ENCODE results near the gene TAS1R2.

TAS1R2 gene

DNA sequence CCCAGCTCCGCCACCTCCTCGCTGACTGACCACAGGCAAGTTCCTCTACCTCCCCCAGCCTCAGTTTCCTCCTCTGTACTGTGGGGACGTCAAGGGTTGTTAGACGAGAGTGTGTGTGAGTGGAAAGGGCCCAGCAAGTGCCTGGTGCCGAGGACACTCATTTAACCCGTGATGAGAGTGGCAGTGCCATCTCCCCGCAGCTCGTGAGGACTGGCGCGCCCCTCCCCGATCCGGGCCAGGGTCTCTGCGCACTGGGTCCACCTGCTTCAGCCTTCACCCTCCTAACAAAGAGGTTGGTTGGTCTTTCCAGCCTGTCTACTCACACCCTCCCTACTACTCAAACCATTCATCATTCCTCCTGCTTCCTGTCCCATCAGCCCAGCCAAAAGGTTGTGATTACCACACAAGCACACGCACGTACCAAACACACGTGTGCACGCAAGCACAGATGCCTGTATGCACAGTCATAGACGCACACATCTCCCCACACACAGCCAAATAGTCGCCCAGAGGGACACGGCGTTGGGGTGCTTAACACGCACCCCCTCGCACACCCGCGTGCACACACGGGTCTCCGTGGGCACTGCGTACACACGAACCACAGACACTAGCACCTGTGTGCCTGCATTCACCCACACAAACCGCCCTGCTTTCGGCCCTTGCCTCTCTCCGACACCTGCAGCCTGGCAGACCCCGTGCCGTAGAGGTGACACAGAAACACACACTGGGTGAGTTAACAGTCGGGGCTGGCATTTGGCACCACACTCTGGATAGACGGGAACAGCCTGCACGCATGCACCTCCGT is 39.3 kb downstream of the TAS1R2 start:
- DNase-seq (ENCODE audit: low spot score) = no peak

- no peak for DNase-seq (ENCODE audit: low spot score)
Observed at GRCh38 chr1:18819203-18819602, 40.3 kb downstream of the TAS1R2 start.

DNA sequence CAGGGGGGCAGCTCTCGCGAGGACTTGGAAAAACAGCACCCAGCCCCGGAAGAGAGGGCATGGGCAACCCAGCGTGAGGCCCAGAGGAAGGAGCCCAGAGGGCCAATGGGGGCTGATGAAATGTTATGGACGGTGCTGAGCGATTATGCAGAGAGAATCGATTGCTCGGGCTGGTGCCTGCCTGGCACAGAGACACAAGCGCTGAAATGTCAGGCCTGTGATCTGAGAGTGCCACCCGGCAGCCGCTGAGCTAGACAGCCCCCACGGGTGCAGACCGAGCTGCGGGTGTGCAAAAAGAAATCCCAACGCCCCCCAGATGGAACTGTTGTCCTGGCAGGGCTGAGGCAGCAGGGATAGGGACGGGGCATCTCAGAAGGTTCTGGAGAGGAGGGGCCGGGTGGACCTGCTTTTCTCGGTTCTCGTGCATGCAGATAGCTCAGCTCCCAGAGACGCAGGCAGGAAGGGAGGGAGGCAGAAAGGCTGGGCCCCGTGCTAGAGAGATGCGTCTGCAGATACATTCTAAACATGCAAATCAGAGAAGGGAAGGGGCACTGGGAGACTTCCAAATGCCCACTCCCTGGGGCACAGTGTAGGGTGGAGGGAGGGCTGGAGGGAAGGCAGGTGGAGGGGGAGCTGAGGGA is 41.5 kb downstream of the TAS1R2 start:
- DNase-seq (ENCODE audit: low spot score) = no peak

DNA sequence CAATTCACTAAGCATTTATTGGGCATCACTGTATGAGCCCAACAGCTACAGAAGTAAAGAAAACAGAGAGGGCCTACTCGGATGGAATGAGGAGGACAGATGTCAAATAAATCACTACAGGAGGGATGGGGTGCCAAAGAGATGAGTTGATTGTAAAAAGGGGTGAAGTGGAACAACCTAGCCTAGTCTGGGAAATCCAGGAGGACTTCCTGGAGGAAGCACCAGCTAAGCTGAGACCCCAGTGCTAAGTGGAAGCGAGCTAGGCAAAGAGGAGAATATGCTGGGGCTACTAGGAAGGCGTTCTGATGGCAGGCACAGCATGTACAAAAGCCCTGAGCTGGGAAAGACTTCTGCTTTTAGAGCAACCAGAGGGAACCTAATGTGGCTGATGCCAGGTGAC is 42.1 kb downstream of the TAS1R2 start:
- DNase-seq (ENCODE audit: low spot score) = no peak

GRCh38 chr1:18816808-18817207 is 42.7 kb downstream of the TAS1R2 start:
- DNase-seq (ENCODE audit: low spot score) = no peak

- DNase-seq (ENCODE audit: low spot score) = no peak
Observed at GRCh38 chr1:18814874-18815531, 44.5 kb downstream of the TAS1R2 start.

- no peak for DNase-seq (ENCODE audit: low spot score)
Observed at GRCh38 chr1:18814425-18814824, 45.0 kb downstream of the TAS1R2 start.

DNA sequence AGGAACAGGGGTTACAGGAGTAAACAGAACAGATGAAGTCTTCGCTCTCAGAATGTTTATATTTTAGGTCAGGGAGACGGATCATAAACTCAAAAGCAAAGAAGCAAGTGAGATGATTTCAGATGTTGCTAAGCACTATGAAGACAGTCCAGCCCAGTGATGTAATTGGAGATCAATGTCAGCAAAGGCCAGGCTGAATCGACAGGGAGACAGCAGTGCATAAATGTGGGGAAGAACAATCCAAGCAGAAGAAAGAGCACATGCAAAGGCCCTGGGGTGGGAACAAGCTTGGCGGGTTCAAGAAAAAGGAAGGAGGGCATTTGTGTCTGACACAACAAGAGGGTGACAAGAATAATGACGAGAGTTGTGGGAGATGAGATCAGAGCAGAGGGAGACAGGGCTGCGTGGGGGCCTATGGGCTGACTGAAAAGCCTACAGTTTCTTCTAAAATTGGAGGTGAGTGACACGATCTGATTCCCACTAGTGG is 47.0 kb downstream of the TAS1R2 start:
- DNase-seq (ENCODE audit: low spot score) = no peak

DNA sequence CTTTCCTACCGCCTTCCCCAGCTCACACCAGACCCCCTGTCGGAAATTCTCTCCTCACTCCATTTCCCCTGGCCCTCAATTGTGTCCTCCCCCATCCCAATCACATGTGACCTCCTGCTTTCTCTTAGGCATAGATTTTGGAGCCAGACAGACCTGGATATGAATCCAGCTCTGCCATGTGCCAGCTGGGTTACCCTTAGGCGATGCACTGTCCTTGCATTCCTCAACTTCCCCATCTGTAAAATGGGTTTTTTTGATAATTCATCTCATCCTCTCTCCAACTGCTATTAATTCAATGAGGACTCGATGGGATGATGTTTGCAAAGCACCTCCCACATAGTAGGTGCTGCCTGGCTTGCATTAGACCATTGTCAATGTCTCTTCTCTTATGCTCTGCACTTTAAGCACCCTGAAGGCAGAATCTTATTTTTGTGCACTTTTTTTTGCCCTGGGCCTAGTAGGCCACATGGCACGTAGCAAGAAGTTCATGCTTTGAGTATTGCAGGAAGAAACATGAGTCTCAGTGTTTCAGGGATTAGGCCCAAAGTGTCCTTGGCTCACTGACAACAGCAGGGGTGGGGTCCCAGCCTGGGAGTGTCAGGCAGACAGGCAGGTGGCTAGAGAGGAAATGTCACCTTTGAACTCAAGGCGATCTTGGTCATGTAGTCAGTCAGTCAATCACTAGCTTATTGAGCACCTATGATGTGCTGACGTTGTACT is 47.6 kb downstream of the TAS1R2 start:
- no peak for DNase-seq (ENCODE audit: low spot score)

GRCh38 chr1:18809953-18810899 is 49.2 kb downstream of the TAS1R2 start:
- no peak for DNase-seq (ENCODE audit: low spot score)

DNA sequence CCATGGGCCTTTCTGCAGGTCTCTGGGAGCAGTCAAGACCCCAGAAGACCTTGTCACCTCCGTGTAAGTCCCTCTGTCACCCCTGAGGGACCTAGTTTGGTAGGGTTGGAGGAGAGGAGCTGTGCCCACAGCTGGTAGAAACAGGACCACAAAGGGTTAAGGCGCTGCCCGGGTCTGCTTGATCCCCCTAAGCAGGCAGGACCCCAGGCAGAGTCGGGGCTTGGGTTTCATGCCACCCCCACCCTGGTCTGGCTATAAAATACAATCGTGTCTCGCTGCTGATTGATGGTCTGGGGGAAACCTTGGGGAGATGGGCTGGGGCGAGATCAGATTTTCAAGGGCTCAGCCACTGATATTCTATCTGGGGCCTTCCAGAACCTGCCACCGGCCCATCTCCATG is 50.9 kb downstream of the TAS1R2 start:
- no peak for DNase-seq (ENCODE audit: low spot score)

GRCh38 chr1:18807334-18808063 is 52.0 kb downstream of the TAS1R2 start:
- DNase-seq (ENCODE audit: low spot score) = no peak

GRCh38 chr1:18805925-18806849 is 53.3 kb downstream of the TAS1R2 start:
- no peak for DNase-seq (ENCODE audit: low spot score)

GRCh38 chr1:18805150-18805879 is 54.1 kb downstream of the TAS1R2 start:
- no peak for DNase-seq (ENCODE audit: low spot score)

DNA sequence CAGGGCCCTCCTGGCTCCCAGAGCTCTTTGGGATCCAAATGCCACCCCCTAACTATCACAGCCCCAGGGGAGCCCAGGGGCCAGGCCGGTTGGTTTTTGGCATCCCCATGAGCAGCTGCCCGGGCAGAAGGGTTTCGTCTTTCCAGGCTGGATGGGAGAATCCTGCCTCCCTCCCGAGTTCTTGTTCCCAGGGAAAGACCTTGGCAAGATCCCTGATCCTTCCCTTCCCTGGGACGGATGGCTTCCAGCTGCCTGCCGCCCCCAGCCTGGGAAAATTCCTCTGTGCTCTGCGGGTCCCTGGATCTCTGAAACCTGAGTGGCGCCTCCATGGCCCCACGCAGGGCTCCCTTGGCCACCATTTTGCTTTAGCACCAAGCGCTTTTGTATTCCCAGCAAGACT is 55.6 kb downstream of the TAS1R2 start:
- DNase-seq (ENCODE audit: low spot score) = no peak

GRCh38 chr1:18803151-18803791 is 56.2 kb downstream of the TAS1R2 start:
- DNase-seq (ENCODE audit: low spot score) = no peak

DNA sequence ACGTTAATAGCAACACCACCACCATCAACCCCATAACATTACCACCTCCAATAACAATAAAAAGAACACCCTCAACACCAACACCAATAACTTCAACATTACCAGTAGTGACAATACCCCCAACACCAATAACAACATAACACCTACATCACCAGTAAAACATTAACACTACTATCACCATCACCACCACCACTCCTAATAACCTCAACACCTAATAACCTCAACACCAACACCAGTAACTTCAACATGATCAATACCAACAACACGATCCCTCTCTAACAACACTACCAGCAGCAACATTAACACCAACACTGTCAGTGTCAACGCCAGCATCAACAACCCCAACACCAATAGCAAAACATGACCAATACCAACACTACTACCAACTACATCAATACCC is 57.2 kb downstream of the TAS1R2 start:
- DNase-seq (ENCODE audit: low spot score) = no peak

DNA sequence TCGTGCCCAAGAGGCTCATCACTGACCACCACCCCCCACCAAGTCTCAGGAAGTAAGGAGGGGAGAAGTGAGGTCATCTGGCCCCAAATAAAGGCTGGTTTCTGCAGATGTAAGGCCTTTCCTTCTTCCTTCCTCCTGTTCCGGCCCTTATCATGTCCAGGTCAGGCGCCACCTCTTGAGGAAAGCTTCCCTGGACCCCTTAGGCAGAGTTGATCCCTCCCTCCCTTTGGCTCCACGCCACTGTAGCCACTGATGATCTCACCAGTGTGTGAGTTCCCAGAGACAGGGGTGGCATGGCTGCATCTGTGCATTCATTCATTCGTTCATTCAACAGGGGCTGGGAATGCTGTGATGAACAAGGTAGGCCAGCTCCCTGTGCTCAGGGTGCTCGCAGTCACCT is 59.2 kb downstream of the TAS1R2 start:
- DNase-seq (ENCODE audit: low spot score) = no peak
